Measurements from ENCODE around the gene GP2. TPM values are rescaled to one million over a fixed set of nuclear protein-coding genes. Genes with fewer than 3 reads are reported as not detected.

GP2 gene
- not detected in 2 replicates for total RNA-seq (2014; rRNA removed; shearing (Covaris generic); ENCODE audit: low replicate concordance)

DNA sequence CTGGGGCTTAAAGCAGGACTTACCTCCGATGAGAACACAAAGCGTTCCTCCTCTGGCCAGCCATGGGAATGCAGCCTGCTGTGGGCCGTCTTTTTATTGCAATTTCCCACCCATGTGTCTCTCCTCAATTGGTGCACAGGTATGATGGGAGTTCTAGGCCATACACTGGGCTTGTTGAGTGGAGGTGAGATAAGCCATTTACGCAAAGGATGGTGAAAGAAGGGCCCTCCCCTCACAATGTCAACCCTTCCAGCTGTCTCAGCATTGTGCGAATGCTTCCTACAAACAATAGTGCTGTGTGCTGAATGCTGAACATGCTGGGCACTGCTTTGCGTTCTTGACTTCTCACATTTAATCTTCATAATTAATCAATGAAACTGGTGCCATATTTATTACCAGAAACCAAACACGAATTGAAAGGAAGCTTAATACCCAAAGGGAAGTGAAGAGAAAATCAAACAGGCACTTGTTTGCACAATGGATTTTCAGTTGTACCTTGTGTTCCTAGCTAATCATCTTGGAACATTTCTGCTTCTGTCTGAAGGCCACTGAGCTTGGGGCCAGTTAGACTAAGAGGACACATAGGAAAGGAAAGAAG lies at the start of gene GP2:
TSS of gene GP2 (minus strand) at position 70 of the 598 bp plus-strand sequence. CDS start 1,082 bp downstream, outside the sequence.
- DNase-seq (ENCODE audit: low read depth): no peak
- in situ Hi-C loops (cut with HindIII; ENCODE audit: low pct_unique_long_range_greater_than_20kb, low sequenced_read_pairs): no loop called here

DNA sequence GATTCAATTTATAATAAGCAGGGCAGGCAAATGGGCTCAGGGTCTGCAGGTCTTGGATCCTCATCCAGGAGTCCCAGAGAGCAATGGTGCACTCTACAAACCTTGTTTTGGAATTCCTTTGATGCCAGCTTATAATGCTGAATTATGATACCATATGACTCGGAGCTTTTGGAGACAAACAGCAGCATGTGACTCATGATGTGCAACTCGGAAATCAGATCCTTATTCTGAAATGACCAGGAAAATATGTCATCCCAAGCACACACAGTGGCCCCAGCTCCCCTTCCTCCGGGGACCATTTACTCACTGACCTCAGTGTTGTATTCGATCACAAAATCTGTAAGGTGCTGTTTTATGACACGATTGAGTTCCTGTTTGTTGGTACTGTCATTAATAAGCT lies 45.4 kb upstream of the GP2 start:
- in situ Hi-C loops (cut with HindIII; ENCODE audit: low pct_unique_long_range_greater_than_20kb, low sequenced_read_pairs): no loop called here
- no peak for DNase-seq (ENCODE audit: low read depth)

- in situ Hi-C loops (cut with HindIII; ENCODE audit: low pct_unique_long_range_greater_than_20kb, low sequenced_read_pairs): no loop called here
- DNase-seq (ENCODE audit: low read depth): no peak
Observed at GRCh38 chr16:20369452-20370054, 42.2 kb upstream of the GP2 start.

DNA sequence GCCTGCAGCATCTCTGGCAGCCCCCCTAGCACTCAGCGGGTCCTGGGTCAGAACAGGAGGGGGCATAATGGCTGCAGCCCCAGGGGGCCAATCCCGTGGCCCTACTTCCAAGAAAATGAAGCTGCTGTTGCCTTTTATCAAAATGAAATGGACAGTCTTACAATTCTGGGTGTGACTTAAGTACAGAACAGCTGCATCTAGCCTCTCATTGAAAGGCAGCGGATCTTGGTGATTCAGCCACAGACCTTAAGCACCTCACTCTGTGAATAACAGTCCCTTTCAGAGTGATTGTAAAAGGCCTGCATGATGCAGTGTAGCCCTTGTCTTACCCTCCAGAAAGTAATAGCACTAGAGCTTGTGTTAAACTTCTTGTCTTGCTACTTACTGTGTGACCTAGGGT lies 36.7 kb upstream of the GP2 start:
- in situ Hi-C loops (cut with HindIII; ENCODE audit: low pct_unique_long_range_greater_than_20kb, low sequenced_read_pairs): no loop called here
- DNase-seq (ENCODE audit: low read depth): no peak

DNA sequence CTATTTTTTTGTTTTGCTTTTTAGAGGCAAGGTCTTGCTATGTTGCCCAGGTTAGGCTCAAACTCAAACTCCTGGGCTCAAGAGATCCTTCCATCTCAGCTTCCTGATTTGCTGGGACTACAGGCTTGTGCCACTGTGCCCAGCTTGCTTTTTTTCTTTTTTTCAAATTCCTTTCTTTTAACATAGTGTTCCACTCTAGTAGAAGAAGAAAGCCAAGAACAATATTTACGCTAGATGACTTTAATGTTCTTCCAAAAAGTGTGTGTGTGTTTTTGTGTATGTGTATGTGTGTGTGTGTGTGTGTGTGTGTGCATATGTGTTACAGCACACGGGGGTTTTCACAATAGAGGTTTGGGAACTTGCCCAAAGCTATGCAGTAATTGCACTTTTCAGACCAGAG lies 35.9 kb upstream of the GP2 start:
- no peak for DNase-seq (ENCODE audit: low read depth)
- in situ Hi-C loops (cut with HindIII; ENCODE audit: low pct_unique_long_range_greater_than_20kb, low sequenced_read_pairs): no loop called here

DNA sequence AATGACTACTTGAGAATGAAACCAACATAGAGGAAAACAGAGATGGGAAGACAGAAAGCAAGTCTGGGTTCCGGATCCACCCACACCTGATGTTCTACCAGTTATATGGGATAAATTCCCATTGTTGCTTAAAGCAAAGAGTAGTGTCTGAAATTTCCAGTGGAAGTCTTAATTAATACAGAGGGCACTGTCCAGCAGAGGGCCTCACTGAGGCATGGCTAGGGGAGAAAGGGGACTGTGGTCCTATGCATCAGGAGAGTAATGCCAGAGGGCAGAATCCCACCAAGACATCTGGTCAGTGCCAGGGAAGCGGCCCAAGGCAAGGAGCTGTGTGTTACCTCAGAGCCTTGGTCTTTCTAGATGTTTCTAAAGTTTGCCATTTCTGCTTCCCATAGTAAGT lies 32.7 kb upstream of the GP2 start:
- DNase-seq (ENCODE audit: low read depth): no peak
- in situ Hi-C loops (cut with HindIII; ENCODE audit: low pct_unique_long_range_greater_than_20kb, low sequenced_read_pairs): no loop called here

DNA sequence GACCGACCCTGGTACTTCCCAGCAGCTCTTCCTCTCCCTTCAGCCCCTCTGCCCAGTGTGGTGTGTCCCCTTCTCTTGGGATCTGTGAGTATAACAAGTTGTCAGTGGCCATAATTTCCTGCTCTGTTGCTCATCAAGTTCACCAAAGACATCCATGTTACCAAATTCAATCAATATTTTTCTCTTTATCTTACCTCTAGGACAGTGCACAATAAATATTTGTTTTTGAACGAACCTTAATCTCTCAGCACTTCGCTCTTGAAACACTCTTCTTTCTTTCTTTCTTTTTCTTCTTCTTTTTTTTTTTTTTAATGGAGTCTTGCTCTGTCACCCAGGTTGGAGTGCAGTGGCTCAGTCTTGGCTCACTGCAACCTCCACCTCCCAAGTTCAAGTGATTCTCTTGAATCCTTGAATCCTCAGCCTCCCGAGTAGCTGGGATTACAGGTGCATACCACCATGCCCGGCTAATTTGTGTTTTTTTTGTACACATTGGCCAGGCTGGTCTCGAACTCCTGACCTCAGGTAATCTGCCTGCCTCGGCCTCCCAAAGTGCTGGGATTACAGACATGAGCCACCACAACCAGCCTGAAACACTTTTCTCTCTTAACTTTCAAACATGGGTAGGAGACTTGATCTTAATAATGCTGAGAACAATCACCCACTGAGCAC lies 27.9 kb upstream of the GP2 start:
- in situ Hi-C loops (cut with HindIII; ENCODE audit: low pct_unique_long_range_greater_than_20kb, low sequenced_read_pairs): no loop called here
- no peak for DNase-seq (ENCODE audit: low read depth)

- in situ Hi-C loops (cut with HindIII; ENCODE audit: low pct_unique_long_range_greater_than_20kb, low sequenced_read_pairs): no loop called here
- DNase-seq (ENCODE audit: low read depth): no peak
Observed at GRCh38 chr16:20353379-20353778, 26.1 kb upstream of the GP2 start.

- in situ Hi-C loops (cut with HindIII; ENCODE audit: low pct_unique_long_range_greater_than_20kb, low sequenced_read_pairs): no loop called here
- DNase-seq (ENCODE audit: low read depth): no peak
Observed at GRCh38 chr16:20352615-20353014, 25.3 kb upstream of the GP2 start, which contains the start of gene UMOD. UMOD (minus strand) TSS chr16:20352715; CDS start chr16:20350737, 1,978 bp downstream.

DNA sequence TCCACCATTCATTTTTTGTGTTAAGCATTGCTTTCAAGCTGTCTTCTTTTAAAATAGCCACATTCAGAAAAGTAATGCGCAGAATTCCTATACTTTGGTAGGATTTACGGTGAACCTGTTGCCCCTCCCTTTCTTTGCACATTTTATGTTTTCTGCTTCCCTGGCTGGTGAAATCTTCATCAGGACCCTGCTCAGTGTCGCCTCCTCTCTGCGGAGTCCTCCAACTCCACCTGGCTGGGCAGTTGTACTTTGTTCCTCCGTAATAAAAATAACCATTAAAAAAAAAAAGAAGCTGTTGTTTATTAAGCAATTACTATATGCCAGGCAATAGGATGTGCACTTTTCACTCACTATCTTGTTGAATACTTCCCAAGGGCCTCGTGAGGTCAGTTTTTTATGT lies 22.3 kb upstream of the GP2 start:
- DNase-seq (ENCODE audit: low read depth): no peak
- in situ Hi-C loops (cut with HindIII; ENCODE audit: low pct_unique_long_range_greater_than_20kb, low sequenced_read_pairs): no loop called here

DNA sequence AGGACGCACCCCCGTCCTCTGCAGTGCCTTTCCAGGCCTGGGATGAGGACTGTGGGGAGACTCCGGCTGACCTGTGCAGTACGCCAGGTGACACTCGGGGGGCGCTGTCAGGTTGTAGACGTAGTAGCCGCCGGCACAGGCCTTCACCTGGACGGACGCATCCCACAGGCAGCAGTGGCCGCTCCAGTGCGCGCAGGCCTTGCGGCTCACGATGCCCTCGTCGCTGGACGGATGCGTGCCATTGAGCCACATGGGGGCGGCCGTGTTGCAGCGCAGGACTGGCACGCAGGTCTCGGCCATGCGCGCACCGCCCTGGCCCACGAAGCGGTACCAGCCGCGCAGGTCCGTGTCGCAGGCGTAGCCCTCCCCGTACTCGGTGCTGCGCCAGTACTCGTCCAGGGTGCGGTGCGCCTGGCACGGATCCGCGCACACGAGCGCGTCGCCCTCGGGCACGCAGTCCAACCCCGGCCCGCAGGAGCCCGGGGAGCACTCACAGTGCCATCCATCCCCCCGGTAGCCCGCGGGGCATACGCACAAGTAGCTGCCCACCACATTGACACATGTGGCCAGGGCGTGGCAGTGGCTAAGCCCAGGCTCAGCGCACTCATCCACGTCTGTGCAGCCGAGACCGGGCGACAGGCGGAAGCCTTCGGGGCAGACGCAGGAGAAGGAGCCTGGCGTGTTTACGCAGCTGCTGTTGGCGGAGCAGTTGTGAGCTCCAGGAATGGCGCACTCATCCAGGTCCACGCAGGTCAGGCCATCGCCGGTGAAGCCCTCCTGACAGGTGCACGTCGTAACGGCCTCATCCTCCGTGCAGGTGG lies 21.3 kb upstream of the GP2 start:
- in situ Hi-C loops (cut with HindIII; ENCODE audit: low pct_unique_long_range_greater_than_20kb, low sequenced_read_pairs): no loop called here
- DNase-seq (ENCODE audit: low read depth): no peak

- in situ Hi-C loops (cut with HindIII; ENCODE audit: low pct_unique_long_range_greater_than_20kb, low sequenced_read_pairs): no loop called here
- no peak for DNase-seq (ENCODE audit: low read depth)
Observed at GRCh38 chr16:20347666-20348364, 20.5 kb upstream of the GP2 start.

GRCh38 chr16:20344611-20345010 lies 17.3 kb upstream of the GP2 start:
- in situ Hi-C loops (cut with HindIII; ENCODE audit: low pct_unique_long_range_greater_than_20kb, low sequenced_read_pairs): no loop called here
- DNase-seq (ENCODE audit: low read depth): peak; percentile 44

DNA sequence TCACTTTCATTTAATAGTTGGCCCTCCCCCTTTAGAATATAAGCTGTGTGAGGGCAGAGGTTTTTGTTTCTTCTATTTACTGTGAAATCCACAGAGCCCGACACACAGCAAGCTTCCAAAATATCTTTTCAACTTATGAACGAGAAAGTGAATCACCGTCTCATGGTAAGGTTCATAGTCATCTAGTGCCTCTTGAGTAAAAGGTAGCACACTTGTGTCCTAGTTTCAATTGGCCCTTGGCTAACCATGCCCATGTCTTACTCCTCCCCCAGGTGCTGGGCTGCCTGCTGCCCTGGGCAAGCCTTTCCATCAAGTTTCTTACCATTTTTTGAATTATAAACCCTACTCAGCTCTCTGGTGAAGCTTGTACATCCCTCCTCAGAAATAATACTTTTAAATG lies 12.4 kb upstream of the GP2 start:
- in situ Hi-C loops (cut with HindIII; ENCODE audit: low pct_unique_long_range_greater_than_20kb, low sequenced_read_pairs): no loop called here
- DNase-seq (ENCODE audit: low read depth): no peak

- in situ Hi-C loops (cut with HindIII; ENCODE audit: low pct_unique_long_range_greater_than_20kb, low sequenced_read_pairs): no loop called here
- no peak for DNase-seq (ENCODE audit: low read depth)
Observed at GRCh38 chr16:20336955-20337354, 9.6 kb upstream of the GP2 start.

DNA sequence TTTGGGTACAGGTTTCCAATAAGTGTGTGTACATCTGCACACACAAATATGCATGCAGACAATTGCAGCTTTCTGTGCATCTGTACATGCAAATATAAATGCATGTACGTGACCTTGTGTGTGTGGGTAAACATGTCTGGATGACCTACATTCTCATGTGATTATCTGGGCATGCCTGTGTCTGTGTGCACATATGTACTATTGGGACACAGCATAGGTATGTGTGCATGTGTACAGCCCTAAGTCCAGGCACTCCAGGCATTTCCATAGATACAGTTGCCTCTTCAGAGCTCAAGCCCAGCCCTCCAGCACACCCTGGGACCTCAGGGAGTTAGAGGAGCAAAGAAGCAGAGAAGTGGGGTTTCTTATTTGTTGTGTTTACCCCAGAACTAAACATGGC lies 7.1 kb upstream of the GP2 start:
- in situ Hi-C loops (cut with HindIII; ENCODE audit: low pct_unique_long_range_greater_than_20kb, low sequenced_read_pairs): no loop called here
- DNase-seq (ENCODE audit: low read depth): no peak

GRCh38 chr16:20333120-20333519 lies 5.8 kb upstream of the GP2 start:
- no peak for DNase-seq (ENCODE audit: low read depth)
- in situ Hi-C loops (cut with HindIII; ENCODE audit: low pct_unique_long_range_greater_than_20kb, low sequenced_read_pairs): no loop called here

- in situ Hi-C loops (cut with HindIII; ENCODE audit: low pct_unique_long_range_greater_than_20kb, low sequenced_read_pairs): no loop called here
- no peak for DNase-seq (ENCODE audit: low read depth)
Observed at GRCh38 chr16:20332411-20332810, 5.1 kb upstream of the GP2 start.
